Activated CD4-positive, alpha-beta T cell treated with anti-CD3 and anti-CD28 coated beads for 36 hours (primary cell): ENCODE measurements around the gene TIGD1. TPM values are rescaled to one million over a fixed set of nuclear protein-coding genes. Genes with fewer than 3 reads are reported as not detected.

ENCODE experiments used
- ATAC-seq: fragments of 200-7000 bp; cut with Tn5 transposase; one replicate; pipeline ENCODE4 v1.10.0; 2021; ENCODE audit warnings: mild to moderate bottlenecking, moderate library complexity
- CTCF ChIA-PET: fragments of 350-600 bp; sonication (Branson Sonifier 250); formaldehyde crosslinking; loops from one replicate; lab custom pipeline; 2021; ENCODE audit warnings: antibody characterized with exemption; lab: Charles Lee
- POLR2A ChIA-PET: fragments of 350-600 bp; sonication (Branson Sonifier 250); formaldehyde crosslinking; loops from one replicate; lab custom pipeline; 2021; ENCODE audit warnings: antibody characterized with exemption, inconsistent platforms; lab: Charles Lee
- DNase-seq: peaks from one replicate; pipeline ENCODE4 v3.0.0-alpha.2; 2020
- H3K27ac Mint-ChIP-seq: one replicate; pipeline ENCODE4 v1.8.0; 2021; ENCODE audit warnings: mixed read lengths
- H3K27me3 Mint-ChIP-seq: one replicate; pipeline ENCODE4 v1.8.0; 2021; ENCODE audit warnings: mixed read lengths
- H3K36me3 Mint-ChIP-seq: one replicate; pipeline ENCODE4 v1.8.0; 2021; ENCODE audit warnings: low read depth, mixed read lengths
- H3K4me1 Mint-ChIP-seq: one replicate; pipeline ENCODE4 v1.8.0; 2021; ENCODE audit warnings: mixed read lengths
- H3K4me3 Mint-ChIP-seq: one replicate; pipeline ENCODE4 v1.8.0; 2021; ENCODE audit warnings: mild to moderate bottlenecking, moderate library complexity, mixed read lengths
- H3K9me3 Mint-ChIP-seq: one replicate; pipeline ENCODE4 v1.8.0; 2021; ENCODE audit warnings: low read depth, mixed read lengths
- intact Hi-C, 2 experiments: fragments of 100-400 bp; cut with DNase I in 1 of 2; cut with micrococcal nuclease in 1 of 2; formaldehyde crosslinking; loops; one replicate each; pipeline versions ENCODE4 v1.14.2 to v1.15.1; 2022 to 2024; cut with DNase I, micrococcal nuclease
- total RNA-seq, 2 experiments: library from RNA; stranded (reverse); gene quantifications; one replicate each; pipeline ENCODE4 v1.2.3, GENCODE V29; 2021

Gene TIGD1
- total RNA-seq, 2 experiments from 2014 or later = 7.6 to 7.9 TPM

DNA sequence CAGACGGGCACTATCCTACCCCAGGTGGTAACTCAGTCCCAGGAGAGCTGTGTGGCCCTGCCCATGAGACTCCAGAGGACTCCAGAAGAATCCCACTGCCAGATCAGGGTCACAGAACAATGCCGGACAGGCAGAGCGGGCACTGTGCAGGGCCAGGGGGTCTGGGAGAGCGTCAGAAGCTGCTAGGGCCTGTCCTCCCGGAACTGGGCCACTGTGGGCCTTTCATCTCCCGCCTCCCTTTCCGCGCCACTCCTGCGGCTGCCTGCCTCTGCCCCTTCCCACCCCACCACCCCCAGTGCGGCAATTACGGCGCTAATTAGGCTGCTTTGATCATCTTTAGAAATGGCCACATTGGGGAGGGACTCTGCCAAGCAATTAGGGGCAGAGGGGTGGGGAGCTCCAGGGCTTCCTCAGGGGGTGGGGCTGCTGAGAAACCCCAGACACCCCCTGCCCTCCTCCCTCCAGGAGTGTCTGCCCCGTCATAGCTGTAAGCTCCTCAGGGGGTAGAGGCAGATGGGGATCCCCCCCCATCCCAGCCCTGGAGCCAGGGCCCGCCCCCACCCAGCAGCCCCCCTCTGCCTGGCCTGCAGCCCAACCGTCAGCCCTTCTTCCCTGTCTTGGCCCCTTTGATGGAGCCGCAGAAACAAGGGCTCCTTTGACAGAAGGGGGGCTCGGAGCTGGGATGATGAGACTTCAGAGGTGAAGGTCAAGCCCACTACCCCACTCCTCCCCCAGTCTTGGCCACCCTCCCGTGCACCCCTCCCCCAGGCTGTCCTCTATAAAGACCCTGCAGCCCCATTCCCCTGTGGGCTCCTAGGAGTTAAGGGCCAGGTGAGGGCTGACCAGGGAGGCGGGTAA, 30.5 kb downstream of the TIGD1 start, which contains the start of gene PRSS56:
PRSS56 (plus strand) TSS at position 808 of the 858 bp plus-strand sequence. CDS start 211 bp downstream, outside the sequence.
- intact Hi-C loops = loop anchor here (2.0 to 5.0 kb wide), 4 partner anchors 73 to 613 kb away; partner anchors contain the start of gene NPPC (in 1 of the 2)
- peaks cover 22% of the 10 kb centered on the region for H3K27me3 Mint-ChIP-seq
- ATAC-seq (no peak), DNase-seq (no peak)
- H3K36me3 Mint-ChIP-seq = no peaks in the 10 kb centered on the region
- H3K4me3 Mint-ChIP-seq = no peak within 1 kb of the TSS
- POLR2A ChIA-PET = no interaction called here
- no peak within 1 kb of the TSS for H3K27ac Mint-ChIP-seq
- peaks cover 6% of the 10 kb centered on the region for H3K4me1 Mint-ChIP-seq
- no peaks in the 10 kb centered on the region for H3K9me3 Mint-ChIP-seq
- CTCF ChIA-PET = interaction anchor here (1.2 kb wide), 1 partner anchor 72 kb away, joined by 3 read pairs; no protein-coding TSS in a partner anchor

DNA sequence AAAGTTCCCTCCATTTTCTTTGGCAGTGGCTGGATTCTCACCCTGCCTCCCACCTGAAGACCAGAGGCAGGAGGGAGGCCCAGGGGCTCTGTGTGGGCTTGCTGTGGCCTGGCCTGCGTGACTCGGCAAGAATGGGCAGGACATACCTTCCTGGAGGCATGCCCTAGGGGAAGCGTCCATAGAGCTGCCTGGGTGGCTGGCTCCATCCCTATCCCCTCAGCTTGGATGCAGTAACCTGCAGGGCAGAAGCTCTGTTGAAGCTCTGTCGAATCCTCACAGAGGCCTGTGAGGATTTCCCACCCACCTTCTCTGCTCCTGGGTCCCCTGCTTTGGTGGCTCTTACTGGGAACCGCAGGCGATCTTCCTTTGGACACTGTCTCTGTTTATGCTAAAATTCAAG, 31.5 kb downstream of the TIGD1 start:
- ChIA-PET CTCF (interaction anchor here (0.7 kb wide), 1 partner anchor 73 kb away, joined by 4 read pairs; no protein-coding TSS in a partner anchor), POLR2A (no interaction called here)
- Mint-ChIP-seq H3K27ac (no peak overlapping the region), H3K4me1 (peaks cover 6% of the 10 kb centered on the region), H3K36me3 (no peaks in the 10 kb centered on the region), H3K4me3 (no peak overlapping the region), H3K27me3 (peaks cover 16% of the 10 kb centered on the region), H3K9me3 (no peaks in the 10 kb centered on the region)
- intact Hi-C loops = no loop called here
- ATAC-seq (no peak), DNase-seq (no peak)

DNA sequence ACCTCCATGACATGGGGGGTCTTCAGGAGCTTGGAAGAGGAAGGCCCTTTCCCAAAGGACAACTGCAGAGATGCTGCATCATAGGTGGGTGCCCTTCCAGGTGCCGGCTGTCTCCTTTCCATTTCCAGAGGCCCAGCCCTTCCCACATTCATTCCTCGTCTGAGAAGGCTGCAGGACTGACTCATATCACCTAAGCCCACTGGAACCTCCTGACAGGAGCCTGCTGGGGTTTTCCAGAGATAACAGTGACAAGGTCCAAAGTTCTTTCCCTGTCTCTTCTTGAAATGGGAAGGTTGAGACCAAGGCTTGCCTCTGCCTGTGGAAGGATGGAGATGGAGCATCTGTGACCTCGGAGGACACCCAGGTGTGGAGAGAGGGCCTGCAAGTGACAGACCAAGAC, 33.8 kb downstream of the TIGD1 start:
- DNase-seq (no peak), ATAC-seq (no peak)
- H3K27me3 Mint-ChIP-seq = peaks cover 11% of the 10 kb centered on the region
- POLR2A ChIA-PET = no interaction called here
- intact Hi-C loops = no loop called here
- no peak overlapping the region for H3K4me3 Mint-ChIP-seq
- CTCF ChIA-PET = no interaction called here
- H3K9me3 Mint-ChIP-seq = no peaks in the 10 kb centered on the region
- H3K36me3 Mint-ChIP-seq = no peaks in the 10 kb centered on the region
- H3K4me1 Mint-ChIP-seq = peaks cover 2% of the 10 kb centered on the region
- H3K27ac Mint-ChIP-seq = no peak overlapping the region

DNA sequence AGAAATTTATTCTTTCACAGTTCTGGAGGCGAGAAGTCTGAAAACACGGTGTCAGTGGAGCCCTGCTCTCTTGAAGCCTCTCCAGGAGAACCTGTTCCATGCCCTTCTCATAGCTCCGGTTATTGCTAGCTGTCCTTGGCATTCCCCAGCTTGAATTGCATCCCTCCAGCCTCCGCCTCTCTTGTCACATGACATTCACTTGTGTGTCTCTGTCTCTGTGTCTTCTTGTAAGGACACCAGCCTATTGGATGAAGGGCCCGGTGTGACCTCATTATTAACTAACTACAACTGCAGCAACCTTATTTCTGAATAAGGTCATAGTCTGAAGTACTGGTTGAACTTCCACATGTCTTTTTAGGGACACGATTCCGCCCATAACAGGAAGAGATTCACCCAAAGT, 34.7 kb downstream of the TIGD1 start:
- ChIA-PET POLR2A (no interaction called here), CTCF (interaction anchor here (0.9 to 1.1 kb wide), 2 partner anchors 11 to 71 kb away, joined by 3 read pairs; no protein-coding TSS in a partner anchor)
- intact Hi-C loops = no loop called here
- Mint-ChIP-seq H3K4me3 (no peak overlapping the region), H3K27ac (no peak overlapping the region), H3K4me1 (no peaks in the 10 kb centered on the region), H3K9me3 (no peaks in the 10 kb centered on the region), H3K27me3 (peaks cover 6% of the 10 kb centered on the region), H3K36me3 (no peaks in the 10 kb centered on the region)
- ATAC-seq (no peak), DNase-seq (no peak)

DNA sequence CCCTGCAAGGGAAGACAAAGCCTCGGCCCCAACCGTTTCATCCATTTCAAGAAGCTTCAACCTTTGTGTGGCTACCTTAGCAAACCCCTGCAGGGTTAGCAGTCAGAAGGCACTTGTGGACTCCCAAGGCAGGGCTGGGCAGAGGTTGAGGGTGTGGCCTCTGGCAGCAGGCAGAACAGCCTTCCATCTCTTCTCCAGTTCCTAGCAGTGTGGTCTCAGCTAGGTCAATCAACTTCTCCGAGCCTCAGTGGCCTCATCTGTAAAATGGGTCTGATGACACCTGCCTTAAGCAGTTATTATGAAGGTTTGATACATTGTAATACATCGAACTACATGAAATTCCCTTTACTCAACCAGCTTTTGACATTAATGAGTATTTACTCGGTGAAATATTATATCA, 37.0 kb downstream of the TIGD1 start:
- H3K9me3 Mint-ChIP-seq = no peaks in the 10 kb centered on the region
- ATAC-seq = no peak
- no peak overlapping the region for H3K27ac Mint-ChIP-seq
- intact Hi-C loops = no loop called here
- no peaks in the 10 kb centered on the region for H3K4me1 Mint-ChIP-seq
- ChIA-PET POLR2A (no interaction called here), CTCF (interaction anchor here (0.8 kb wide), 1 partner anchor 8 kb away, joined by 3 read pairs; no protein-coding TSS in a partner anchor)
- no peak for DNase-seq
- H3K4me3 Mint-ChIP-seq = no peak overlapping the region
- peaks cover 2% of the 10 kb centered on the region for H3K27me3 Mint-ChIP-seq
- H3K36me3 Mint-ChIP-seq = no peaks in the 10 kb centered on the region

DNA sequence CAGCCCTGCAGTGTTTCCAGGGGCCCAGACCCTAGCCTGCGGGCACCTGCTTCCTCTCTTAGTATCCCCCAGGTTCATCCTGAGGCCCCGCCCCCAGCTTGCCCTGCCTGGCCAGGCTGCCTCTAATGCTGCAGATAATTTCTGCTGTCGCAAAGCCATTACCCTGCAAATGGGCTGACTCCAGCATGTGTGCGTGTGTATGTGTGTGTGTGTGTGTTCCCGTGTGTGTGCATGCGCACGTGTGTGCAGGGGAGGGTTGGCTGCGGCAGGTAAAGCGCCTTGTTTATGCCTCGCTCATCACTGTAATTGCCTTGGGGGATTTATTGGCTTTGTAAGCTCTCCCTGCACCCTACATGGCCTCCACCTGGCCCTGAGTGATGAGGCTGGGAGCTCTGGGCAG, 37.8 kb downstream of the TIGD1 start:
- peaks cover 2% of the 10 kb centered on the region for H3K27me3 Mint-ChIP-seq
- POLR2A ChIA-PET = no interaction called here
- no peak overlapping the region for H3K27ac Mint-ChIP-seq
- ATAC-seq (no peak), DNase-seq (no peak)
- CTCF ChIA-PET = interaction anchor here (0.7 kb wide), 1 partner anchor 185 kb away, joined by 3 read pairs; no protein-coding TSS in a partner anchor
- H3K4me1 Mint-ChIP-seq = no peaks in the 10 kb centered on the region
- no peak overlapping the region for H3K4me3 Mint-ChIP-seq
- intact Hi-C loops = no loop called here
- no peaks in the 10 kb centered on the region for H3K36me3 Mint-ChIP-seq
- no peaks in the 10 kb centered on the region for H3K9me3 Mint-ChIP-seq

DNA sequence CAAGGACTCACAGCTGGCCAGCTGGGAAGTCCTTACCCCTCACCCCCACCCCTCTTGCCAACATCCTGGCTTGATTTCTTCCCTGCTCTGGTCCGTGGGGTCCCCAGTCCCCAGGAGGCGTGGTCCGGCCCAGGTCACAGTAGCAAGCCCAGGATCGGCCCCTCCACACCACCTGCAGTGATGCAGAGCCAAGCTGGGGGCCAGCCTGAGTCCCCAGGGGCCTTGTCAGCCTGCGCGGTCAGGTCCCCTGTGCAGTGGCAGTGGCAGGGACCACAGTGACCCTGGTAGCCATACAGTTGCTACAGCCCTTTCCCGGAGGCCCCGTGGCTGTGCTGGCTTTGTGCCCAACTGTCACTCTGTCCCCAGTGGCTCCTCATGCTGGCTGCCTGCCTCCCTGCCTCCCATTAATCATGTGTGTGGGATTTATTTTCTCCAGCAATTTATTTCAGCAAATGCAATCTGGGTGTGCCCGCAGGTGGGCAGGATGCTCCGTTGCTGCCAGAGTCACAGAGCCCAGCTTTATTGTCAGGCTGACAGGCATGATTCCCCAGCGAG, 38.9 kb downstream of the TIGD1 start:
- CTCF ChIA-PET = interaction anchor here (0.7 kb wide), 1 partner anchor 220 kb away, joined by 4 read pairs; no protein-coding TSS in a partner anchor
- ATAC-seq (no peak), DNase-seq (no peak)
- peaks cover 2% of the 10 kb centered on the region for H3K27me3 Mint-ChIP-seq
- no peak overlapping the region for H3K4me3 Mint-ChIP-seq
- H3K27ac Mint-ChIP-seq = no peak overlapping the region
- intact Hi-C loops = no loop called here
- no peaks in the 10 kb centered on the region for H3K4me1 Mint-ChIP-seq
- no peaks in the 10 kb centered on the region for H3K9me3 Mint-ChIP-seq
- no peaks in the 10 kb centered on the region for H3K36me3 Mint-ChIP-seq
- POLR2A ChIA-PET = no interaction called here

DNA sequence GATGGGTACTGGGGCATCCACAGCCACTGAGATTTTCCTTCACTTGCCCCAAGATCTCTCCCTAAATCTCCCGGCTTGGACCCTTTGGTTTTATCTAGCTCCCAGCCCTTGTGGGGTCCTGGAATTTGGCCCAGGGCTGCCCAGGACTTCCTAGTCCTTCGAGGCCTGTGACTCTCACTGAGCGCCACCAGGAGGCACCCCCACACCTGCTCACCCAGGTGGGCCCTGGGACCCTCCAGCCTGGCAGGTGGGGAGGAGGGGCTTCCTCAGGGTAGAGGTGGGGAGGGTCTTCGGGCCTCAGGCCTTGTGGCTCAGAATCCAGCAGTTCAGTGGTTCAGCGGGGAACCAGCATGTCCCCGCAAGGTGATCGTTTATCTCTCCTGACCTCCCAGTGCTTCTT, 42.1 kb downstream of the TIGD1 start:
- Mint-ChIP-seq H3K4me3 (no peak overlapping the region), H3K4me1 (peaks cover 6% of the 10 kb centered on the region), H3K36me3 (no peaks in the 10 kb centered on the region), H3K27me3 (peaks cover 20% of the 10 kb centered on the region), H3K9me3 (no peaks in the 10 kb centered on the region), H3K27ac (no peak overlapping the region)
- no peak for DNase-seq
- intact Hi-C loops = no loop called here
- ATAC-seq = no peak
- CTCF ChIA-PET = interaction anchor here (1.0 kb wide), 1 partner anchor 13 kb away, joined by 3 read pairs; no protein-coding TSS in a partner anchor
- POLR2A ChIA-PET = interaction anchor here (0.6 kb wide), 1 partner anchor 403 kb away, joined by 4 read pairs; no protein-coding TSS in a partner anchor

DNA sequence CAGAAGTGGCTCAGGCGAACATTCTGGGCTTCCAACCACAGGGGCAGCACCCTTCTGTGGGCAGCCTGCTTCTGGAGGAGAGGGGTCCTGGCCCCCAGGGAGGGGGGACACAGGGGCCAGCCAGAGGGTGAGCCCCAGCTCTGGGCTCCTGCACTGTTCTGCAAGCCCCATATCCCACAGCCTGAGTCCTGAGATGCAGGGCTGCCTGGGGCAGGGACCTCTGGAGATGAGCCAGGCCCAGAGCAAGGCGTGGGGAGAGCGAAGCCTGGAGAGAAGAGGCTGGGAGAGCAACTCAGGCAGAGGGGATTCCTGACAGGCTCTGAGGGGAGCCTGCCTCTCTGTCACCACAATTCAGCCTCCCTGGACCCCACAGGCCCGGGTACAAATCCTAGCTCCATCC, 43.6 kb downstream of the TIGD1 start:
- no peak for DNase-seq
- no peak for ATAC-seq
- Mint-ChIP-seq H3K4me3 (no peak overlapping the region), H3K27me3 (peaks cover 24% of the 10 kb centered on the region), H3K36me3 (no peaks in the 10 kb centered on the region), H3K4me1 (peaks cover 10% of the 10 kb centered on the region), H3K9me3 (no peaks in the 10 kb centered on the region), H3K27ac (no peak overlapping the region)
- ChIA-PET CTCF (no interaction called here), POLR2A (no interaction called here)
- intact Hi-C loops = no loop called here

DNA sequence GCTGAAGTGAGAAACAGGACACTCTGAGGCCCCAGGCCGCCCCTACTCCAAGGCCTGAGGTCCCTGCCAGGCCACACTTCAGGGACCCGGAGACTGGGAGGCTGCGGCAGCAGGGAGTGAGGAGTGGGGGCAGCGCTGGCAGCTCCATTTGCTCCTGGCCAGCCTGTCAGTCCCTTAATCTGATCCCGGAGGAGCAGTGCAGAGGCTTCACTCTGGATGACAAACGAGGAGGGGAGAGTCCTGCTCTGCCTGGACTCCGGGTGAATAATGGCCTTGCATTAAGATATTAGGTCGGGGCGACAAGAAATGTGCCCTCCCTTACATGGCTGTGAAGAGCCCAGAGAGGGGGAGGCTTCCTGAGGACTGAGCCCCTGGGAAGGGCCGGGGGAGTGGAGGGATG, 44.5 kb downstream of the TIGD1 start:
- Mint-ChIP-seq H3K4me3 (no peak overlapping the region), H3K27me3 (peaks cover 24% of the 10 kb centered on the region), H3K4me1 (peaks cover 10% of the 10 kb centered on the region), H3K36me3 (no peaks in the 10 kb centered on the region), H3K27ac (no peak overlapping the region), H3K9me3 (no peaks in the 10 kb centered on the region)
- ChIA-PET CTCF (interaction anchor here (0.6 kb wide), 1 partner anchor 19 kb away, joined by 3 read pairs; no protein-coding TSS in a partner anchor), POLR2A (no interaction called here)
- intact Hi-C loops = no loop called here
- DNase-seq = no peak
- no peak for ATAC-seq

DNA sequence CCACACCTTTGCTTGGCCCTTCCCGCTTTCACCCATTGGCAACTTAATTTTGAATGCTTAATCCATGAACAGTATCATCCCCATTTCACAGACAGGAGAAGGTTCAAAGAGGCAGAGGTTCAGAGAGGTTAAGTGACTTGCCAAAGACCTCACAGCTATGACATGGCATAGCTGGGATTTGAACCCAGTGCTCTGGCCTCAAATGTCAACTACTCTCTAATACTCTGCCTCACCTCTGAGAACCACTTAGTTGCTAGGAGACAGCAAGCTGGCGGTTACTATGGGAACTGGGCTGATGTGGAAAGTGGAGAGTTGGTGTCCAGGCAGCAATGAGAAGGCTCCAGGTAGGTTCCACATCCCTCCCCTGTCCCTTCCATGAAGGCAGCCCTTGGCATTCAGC, 45.9 kb downstream of the TIGD1 start:
- Mint-ChIP-seq H3K36me3 (no peaks in the 10 kb centered on the region), H3K4me1 (peaks cover 10% of the 10 kb centered on the region), H3K27me3 (peaks cover 22% of the 10 kb centered on the region), H3K9me3 (no peaks in the 10 kb centered on the region), H3K4me3 (no peak overlapping the region), H3K27ac (no peak overlapping the region)
- POLR2A ChIA-PET = no interaction called here
- CTCF ChIA-PET = interaction anchor here (1.0 kb wide), 1 partner anchor 11 kb away, joined by 3 read pairs; no protein-coding TSS in a partner anchor
- ATAC-seq (no peak), DNase-seq (no peak)
- intact Hi-C loops = no loop called here
